ENCODE measurements around the gene PEF1.

PEF1 gene

DNA sequence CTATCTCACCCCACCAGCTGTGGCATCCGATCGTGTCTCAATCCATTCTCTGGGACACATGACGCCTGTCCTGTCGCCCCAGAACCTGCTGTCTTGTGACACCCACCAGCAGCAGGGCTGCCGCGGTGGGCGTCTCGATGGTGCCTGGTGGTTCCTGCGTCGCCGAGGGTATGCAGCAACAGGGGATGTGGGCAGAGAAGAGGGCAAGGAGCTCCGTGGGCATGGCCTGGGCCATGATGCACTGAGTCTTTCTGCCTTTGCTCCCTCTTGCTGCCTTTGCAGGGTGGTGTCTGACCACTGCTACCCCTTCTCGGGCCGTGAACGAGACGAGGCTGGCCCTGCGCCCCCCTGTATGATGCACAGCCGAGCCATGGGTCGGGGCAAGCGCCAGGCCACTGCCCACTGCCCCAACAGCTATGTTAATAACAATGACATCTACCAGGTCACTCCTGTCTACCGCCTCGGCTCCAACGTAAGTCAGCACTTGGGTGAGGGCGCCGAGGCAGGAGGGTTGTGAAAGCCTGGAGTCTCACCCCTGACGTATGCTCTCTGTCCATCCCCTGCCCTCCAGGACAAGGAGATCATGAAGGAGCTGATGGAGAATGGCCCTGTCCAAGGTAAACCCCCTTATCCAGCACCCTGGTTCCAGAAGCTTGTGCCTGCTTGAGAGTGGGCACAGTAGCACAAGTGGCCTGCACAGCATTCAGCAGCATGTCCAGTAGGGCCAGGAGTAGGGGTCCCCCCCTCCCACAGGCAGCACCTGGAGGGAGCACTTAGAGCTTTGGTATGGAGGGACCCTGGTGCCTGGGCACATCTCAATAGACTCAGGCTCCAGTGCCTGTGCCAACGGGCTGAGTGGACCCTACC, 59.6 kb downstream of the PEF1 start:
- no peak for DNase-seq (ENCODE audit: low spot score)

GRCh38 chr1:31583995-31584868, 60.4 kb downstream of the PEF1 start:
- no peak for DNase-seq (ENCODE audit: low spot score)

DNA sequence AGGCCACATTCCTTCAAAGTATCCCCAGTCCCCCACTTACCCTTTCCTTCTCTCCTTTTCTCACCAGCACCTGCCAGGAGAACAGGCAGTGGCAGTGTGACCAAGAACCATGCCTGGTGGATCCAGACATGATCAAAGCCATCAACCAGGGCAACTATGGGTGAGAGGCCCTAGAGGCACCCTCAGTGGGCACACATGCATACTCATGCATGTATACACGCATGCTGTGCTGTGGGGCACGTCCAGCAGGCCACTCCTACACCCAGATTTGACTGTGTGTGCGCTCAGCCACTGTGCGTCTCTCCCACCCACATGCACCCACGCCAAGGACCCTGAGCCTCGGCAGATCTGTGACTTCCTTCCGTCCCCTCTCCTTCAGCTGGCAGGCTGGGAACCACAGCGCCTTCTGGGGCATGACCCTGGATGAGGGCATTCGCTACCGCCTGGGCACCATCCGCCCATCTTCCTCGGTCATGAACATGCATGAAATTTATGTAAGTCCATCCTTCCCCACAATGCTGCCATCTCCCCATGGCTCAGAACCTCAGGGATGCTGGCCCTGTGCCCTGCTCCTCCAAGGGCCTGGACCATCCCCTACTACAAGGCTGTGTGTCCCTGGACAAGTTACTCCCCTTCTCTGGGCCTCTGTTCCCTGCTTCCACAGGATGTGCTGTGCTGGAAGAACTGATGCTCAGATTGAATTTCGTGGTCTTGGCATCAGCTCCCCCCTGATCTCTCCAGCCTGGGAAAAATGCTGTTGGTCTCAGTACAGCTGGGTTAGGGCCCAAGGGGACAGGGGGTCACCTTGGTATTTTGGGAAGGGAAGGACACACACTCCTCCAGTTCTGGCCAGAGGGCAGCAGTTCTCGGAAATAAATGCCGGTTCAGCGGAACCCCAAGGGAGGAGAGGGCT, 61.3 kb downstream of the PEF1 start:
- no peak for DNase-seq (ENCODE audit: low spot score)

- DNase-seq (ENCODE audit: low spot score) = no peak
Measured at GRCh38 chr1:31581821-31582810, 62.6 kb downstream of the PEF1 start.

DNA sequence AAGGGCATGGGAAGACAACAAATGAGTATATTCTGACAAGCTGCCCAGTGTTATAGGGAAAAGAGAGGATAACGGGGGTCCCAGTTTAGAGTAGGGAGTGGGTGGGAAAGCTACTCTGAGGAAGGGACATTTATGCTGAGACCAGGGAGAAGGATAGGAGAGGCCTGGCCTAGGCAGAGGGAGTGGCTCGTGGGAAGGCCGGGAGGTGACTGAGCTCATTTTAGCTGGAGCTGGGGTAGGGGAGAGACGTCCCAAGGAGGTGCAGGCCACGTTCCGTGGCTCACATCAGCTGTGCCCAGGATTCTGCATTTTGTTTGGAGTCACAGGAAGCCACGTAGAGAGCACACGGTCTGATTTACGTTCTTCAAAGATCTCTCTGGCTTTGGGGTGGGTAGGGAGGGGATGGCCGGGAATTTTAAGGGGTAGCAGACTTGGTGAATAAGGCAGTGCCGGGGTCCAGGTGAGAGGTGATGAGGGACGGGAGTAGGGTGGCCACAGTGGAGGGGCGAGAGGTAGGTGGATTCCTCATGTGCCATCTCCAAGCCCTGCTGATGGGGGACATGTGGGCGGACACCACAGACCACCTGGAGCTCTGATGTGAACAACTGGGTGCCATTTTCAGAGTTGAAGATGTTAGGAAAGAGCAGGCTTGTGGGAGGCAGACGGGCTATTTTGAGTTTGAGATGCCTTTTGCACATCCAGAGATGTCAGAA, 63.6 kb downstream of the PEF1 start:
- no peak for DNase-seq (ENCODE audit: low spot score)

- DNase-seq (ENCODE audit: low spot score) = no peak
Measured at GRCh38 chr1:31580513-31580870, 64.2 kb downstream of the PEF1 start.

Measured in CD4-positive, alpha-beta T cell treated with Interleukin-15 for 4 hours (primary cell).